GM12864 (cell line): ENCODE data around the gene EXOC6B.

ENCODE experiments used
- DNase-seq: peaks from one replicate; pipeline ENCODE4 v3.0.0-alpha.2; 2011; ENCODE audit warnings: low read depth
- H3K4me3 ChIP-seq: 2 replicates; pipeline ENCODE4 v1.5.1; 2011; ENCODE audit warnings: mild to moderate bottlenecking, low read depth, low read length, control low read depth
- CTCF ChIP-seq: IDR thresholded peaks from 2 replicates; pipeline ENCODE4 v1.5.1; 2011; ENCODE audit warnings: low read depth, mild to moderate bottlenecking, moderate library complexity, low read length, control low read depth, inconsistent platforms; ENCODE audit errors: missing control alignments

EXOC6B gene

GRCh38 chr2:72712304-72712703 lies 113.5 kb downstream of the EXOC6B start:
- TF ChIP-seq CTCF, result no peak
- no peak for DNase-seq
- no peak overlapping the region for H3K4me3 ChIP-seq

GRCh38 chr2:72710418-72711152 lies 115.2 kb downstream of the EXOC6B start:
- no peak for DNase-seq
- TF ChIP-seq CTCF, result no peak
- H3K4me3 ChIP-seq, result no peak overlapping the region

GRCh38 chr2:72708236-72708635 lies 117.6 kb downstream of the EXOC6B start:
- H3K4me3 ChIP-seq, result no peak overlapping the region
- DNase-seq, result no peak
- TF ChIP-seq CTCF, result no peak

GRCh38 chr2:72698300-72698699 lies 127.5 kb downstream of the EXOC6B start:
- TF ChIP-seq CTCF, result no peak
- H3K4me3 ChIP-seq, result no peak overlapping the region
- DNase-seq, result no peak

- TF ChIP-seq CTCF, result no peak
- H3K4me3 ChIP-seq, result no peak overlapping the region
- DNase-seq, result no peak
Measured at GRCh38 chr2:72696559-72696958, 129.3 kb downstream of the EXOC6B start.

GRCh38 chr2:72695676-72696075 lies 130.2 kb downstream of the EXOC6B start:
- no peak for TF ChIP-seq CTCF
- no peak for DNase-seq
- no peak overlapping the region for H3K4me3 ChIP-seq
